Left ventricle myocardium superior (tissue), 1 donor: ENCODE results near the gene CRHR1. TPM values are rescaled to one million over a fixed set of nuclear protein-coding genes. Genes with fewer than 3 reads are reported as not detected.
"Not testable (repeated sequence)": the region's sequence is repeated elsewhere in the genome, so short reads cannot be mapped to it uniquely, and the experiment has no call there.

Experiments
- ATAC-seq: fragments of 200-7000 bp; cut with Tn5 transposase; one replicate; pipeline ENCODE4 v1.9.1; 2020; ENCODE audit warnings: mild to moderate bottlenecking, moderate library complexity
- DNase-seq: peaks from one replicate; pipeline ENCODE4 v3.0.0-alpha.2; 2020
- intact Hi-C: fragments of 100-400 bp; cut with micrococcal nuclease; formaldehyde crosslinking; loops from one replicate; pipeline ENCODE4 v1.11.0; 2022
- long read RNA-seq: library from polyadenylated mRNA; unstranded; transcript quantifications from one replicate; pipeline ENCODE4 v2.0.0, GENCODE V29; 2021
- total RNA-seq: library from RNA; stranded (reverse); fragmentation: NEBNext Ultra II Directional; extraction: Animal tissue kit (Norgen Biotek cat#: 25700); gene quantifications from one replicate; pipeline ENCODE4 v1.2.1, GENCODE V29; 2021
- donor health status: DM: no; HTN: yes; CAD: no; lungs with severe emphysema.

The CRHR1 gene
- total RNA-seq: not detected
- long read RNA-seq: 0 reads

GRCh38 chr17:45784293-45784740 lies at the start of gene CRHR1:
CRHR1 (plus strand) TSS chr17:45784320; CDS start chr17:45784545, 225 bp downstream.
- DNase-seq (no peak), ATAC-seq (peak; percentile 41)
- intact Hi-C loops: no loop called here

GRCh38 chr17:45734598-45734997 lies 49.5 kb upstream of the CRHR1 start:
- DNase-seq (no peak), ATAC-seq (no peak)
- intact Hi-C loops: no loop called here

- DNase-seq (no peak), ATAC-seq (no peak)
- intact Hi-C loops: no loop called here
Measured at GRCh38 chr17:45735488-45735887, 48.6 kb upstream of the CRHR1 start.

GRCh38 chr17:45739786-45740185 lies 44.3 kb upstream of the CRHR1 start:
- ATAC-seq: peak; percentile 21
- intact Hi-C loops: no loop called here
- DNase-seq: no peak

GRCh38 chr17:45740553-45741330 lies 43.4 kb upstream of the CRHR1 start:
- DNase-seq (no peak), ATAC-seq (peak; percentile 87)
- intact Hi-C loops: no loop called here

GRCh38 chr17:45742251-45742650 lies 41.9 kb upstream of the CRHR1 start:
- no peak for ATAC-seq
- no peak for DNase-seq
- intact Hi-C loops: no loop called here

GRCh38 chr17:45743626-45744326 lies 40.3 kb upstream of the CRHR1 start:
- ATAC-seq (peak; percentile 71), DNase-seq (peak; percentile 33)
- intact Hi-C loops: no loop called here

- DNase-seq, intact Hi-C loops, ATAC-seq: not testable (repeated sequence)
Measured at GRCh38 chr17:45744826-45745225, 39.3 kb upstream of the CRHR1 start.

- intact Hi-C loops: no loop called here
- DNase-seq (no peak), ATAC-seq (no peak)
Measured at GRCh38 chr17:45745601-45746494, 38.3 kb upstream of the CRHR1 start.

GRCh38 chr17:45747911-45748310 lies 36.2 kb upstream of the CRHR1 start:
- DNase-seq (no peak), ATAC-seq (no peak)
- intact Hi-C loops: no loop called here

- intact Hi-C loops: no loop called here
- ATAC-seq (no peak), DNase-seq (no peak)
Measured at GRCh38 chr17:45748731-45749310, 35.3 kb upstream of the CRHR1 start.

- DNase-seq (no peak), ATAC-seq (no peak)
- intact Hi-C loops: loop anchor here (10.0 kb wide), 1 partner anchor 45 kb away; no protein-coding TSS in a partner anchor
Measured at GRCh38 chr17:45749831-45750335, 34.2 kb upstream of the CRHR1 start.

GRCh38 chr17:45750779-45751440 lies 33.2 kb upstream of the CRHR1 start:
- no peak for ATAC-seq
- no peak for DNase-seq
- intact Hi-C loops: loop anchor here (10.0 kb wide), 1 partner anchor 46 kb away; no protein-coding TSS in a partner anchor

GRCh38 chr17:45751466-45751865 lies 32.7 kb upstream of the CRHR1 start:
- ATAC-seq (no peak), DNase-seq (no peak)
- intact Hi-C loops: loop anchor here (10.0 kb wide), 1 partner anchor 47 kb away; no protein-coding TSS in a partner anchor

- intact Hi-C loops: loop anchor here (10.0 kb wide), 1 partner anchor 47 kb away; no protein-coding TSS in a partner anchor
- no peak for DNase-seq
- ATAC-seq: no peak
Measured at GRCh38 chr17:45752246-45752645, 31.9 kb upstream of the CRHR1 start.

GRCh38 chr17:45753645-45754225 lies 30.4 kb upstream of the CRHR1 start:
- ATAC-seq (no peak), DNase-seq (no peak)
- intact Hi-C loops: loop anchor here (10.0 kb wide), 1 partner anchor 49 kb away; no protein-coding TSS in a partner anchor

- ATAC-seq (no peak), DNase-seq (no peak)
- intact Hi-C loops: loop anchor here (10.0 kb wide), 1 partner anchor 50 kb away; no protein-coding TSS in a partner anchor
Measured at GRCh38 chr17:45755050-45755449, 29.1 kb upstream of the CRHR1 start.
